Esophagus squamous epithelium (tissue), 5 donors: ENCODE results near the gene SUSD3. TPM values are rescaled to one million over a fixed set of nuclear protein-coding genes. Genes with fewer than 3 reads are reported as not detected.

ENCODE experiments used
- DNase-seq: peaks from one replicate; lab custom pipeline; 2025; lab: John Stamatoyannopoulos, UW
- H3K27ac ChIP-seq, 4 donors: fragments of 200-600 bp; sonication (generic); one replicate each; pipeline ENCODE4 v1.5.1; 2016 to 2019; ENCODE audit warnings: mild to moderate bottlenecking in 1 of 4
- H3K27me3 ChIP-seq, 4 donors: fragments of 200-600 bp; sonication (generic); 1 replicate in 3 of 4; 2 replicates in 1 of 4; pipeline versions ENCODE4 v1.5.1 to v1.6.0; 2017 to 2021; ENCODE audit warnings: antibody characterized with exemption in 1 of 4
- H3K36me3 ChIP-seq, 3 donors: fragments of 200-600 bp; sonication (generic); one replicate each; pipeline ENCODE4 v1.5.1; 2016 to 2019
- H3K4me1 ChIP-seq, 3 donors: fragments of 200-600 bp; sonication (generic); one replicate each; pipeline ENCODE4 v1.5.1; 2017 to 2019
- H3K4me3 ChIP-seq, 4 donors: fragments of 200-600 bp; sonication (generic); 1 replicate in 3 of 4; 2 replicates in 1 of 4; pipeline ENCODE4 v1.5.1; 2016 to 2019; ENCODE audit warnings: mild to moderate bottlenecking in 2 of 4, moderate library complexity in 1 of 4
- H3K9me3 ChIP-seq, 3 donors: fragments of 200-600 bp; sonication (generic); one replicate each; pipeline ENCODE4 v1.5.1; 2016 to 2019
- POLR2A ChIP-seq, 4 donors: fragments of 450-650 bp; IDR thresholded peaks; one replicate each; pipeline ENCODE4 v1.6.1; 2017; ENCODE audit warnings: antibody characterized with exemption in 4 of 4, mild to moderate bottlenecking in 4 of 4, moderate library complexity in 3 of 4
- WGBS, 2 donors: methylation state at CpG; one replicate each; pipeline ENCODE4 v1.1.5; 2018; 5-methylcytosine and 5-hydroxymethylcytosine counted together
- intact Hi-C: fragments of 100-400 bp; cut with DNase I; formaldehyde crosslinking; loops from one replicate; pipeline ENCODE4 v1.15.0; 2022
- total RNA-seq, 4 donors: library from RNA; depleted of rRNA; stranded (reverse); fragments of >200 nt; gene quantifications; one replicate each; pipeline ENCODE4 v1.1.0, GENCODE V29; 2016
- TF ChIP-seq, protein P1 (sequence below), 6 experiments: fragments of 450-650 bp in 4 of 6; fragments of 200-600 bp in 2 of 6; sonication (generic) in 2 of 6; IDR thresholded peaks; one replicate each; pipeline ENCODE4 v1.5.1; 2016 to 2019; ENCODE audit warnings: antibody characterized with exemption in 6 of 6, mild to moderate bottlenecking in 4 of 6, moderate library complexity in 4 of 6
- donor health status: DM: yes; HTN: yes; CAD: no.

Gene SUSD3
- total RNA-seq, 4 donors from 2014 or later = 0.22 to 5.8 (median 2.7) TPM

DNA sequence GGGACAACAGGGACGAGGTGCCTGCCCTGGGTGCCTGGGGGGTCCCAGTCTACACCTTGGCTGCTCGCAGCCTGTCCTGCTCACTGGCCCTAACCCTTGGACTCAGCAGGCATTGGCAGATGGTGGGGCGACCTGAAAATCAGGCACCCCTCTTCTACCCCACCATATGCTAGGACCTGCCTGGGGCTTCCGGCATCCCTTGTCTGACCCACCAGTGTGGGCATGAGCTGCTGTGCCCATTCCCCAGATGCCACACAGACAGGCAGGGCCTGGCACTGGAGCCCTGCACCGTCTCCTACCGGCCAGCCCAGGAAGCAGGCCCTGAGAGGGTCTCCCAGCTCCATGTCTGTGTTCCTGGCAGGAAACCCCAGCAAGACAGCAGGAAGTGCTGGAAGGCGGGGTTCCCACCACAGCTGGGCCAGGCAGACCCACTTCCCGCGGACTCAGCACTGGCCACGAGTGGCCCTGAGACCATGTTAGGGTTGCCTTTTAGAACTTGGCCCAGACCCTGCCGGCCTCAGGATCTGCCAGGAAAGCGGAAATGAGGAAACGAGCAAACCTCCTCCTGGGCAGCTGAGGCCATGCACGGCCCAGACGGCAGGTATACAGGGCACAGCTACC is 72.5 kb downstream of the SUSD3 start:
- H3K27me3 ChIP-seq = no peaks in the 10 kb centered on the region
- intact Hi-C loops = no loop called here
- peaks cover 0 to 4% (median 0%) of the 10 kb centered on the region in 3 donors for H3K36me3 ChIP-seq
- peak overlapping the region; percentile 89 to 97 (median 94) for H3K27ac ChIP-seq
- WGBS, 2 donors = 13% methylated on average over 3 of the region's 15 CpGs; no CpG with 5 or more reads in 1 of the 2 donors
- TF ChIP-seq POLR2A (IDR thresholded peaks at IDR 0.05) = no peak
- TF ChIP-seq, protein P1, sequence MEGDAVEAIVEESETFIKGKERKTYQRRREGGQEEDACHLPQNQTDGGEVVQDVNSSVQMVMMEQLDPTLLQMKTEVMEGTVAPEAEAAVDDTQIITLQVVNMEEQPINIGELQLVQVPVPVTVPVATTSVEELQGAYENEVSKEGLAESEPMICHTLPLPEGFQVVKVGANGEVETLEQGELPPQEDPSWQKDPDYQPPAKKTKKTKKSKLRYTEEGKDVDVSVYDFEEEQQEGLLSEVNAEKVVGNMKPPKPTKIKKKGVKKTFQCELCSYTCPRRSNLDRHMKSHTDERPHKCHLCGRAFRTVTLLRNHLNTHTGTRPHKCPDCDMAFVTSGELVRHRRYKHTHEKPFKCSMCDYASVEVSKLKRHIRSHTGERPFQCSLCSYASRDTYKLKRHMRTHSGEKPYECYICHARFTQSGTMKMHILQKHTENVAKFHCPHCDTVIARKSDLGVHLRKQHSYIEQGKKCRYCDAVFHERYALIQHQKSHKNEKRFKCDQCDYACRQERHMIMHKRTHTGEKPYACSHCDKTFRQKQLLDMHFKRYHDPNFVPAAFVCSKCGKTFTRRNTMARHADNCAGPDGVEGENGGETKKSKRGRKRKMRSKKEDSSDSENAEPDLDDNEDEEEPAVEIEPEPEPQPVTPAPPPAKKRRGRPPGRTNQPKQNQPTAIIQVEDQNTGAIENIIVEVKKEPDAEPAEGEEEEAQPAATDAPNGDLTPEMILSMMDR (IDR thresholded peaks at IDR 0.05) = peak in 1 of 6 experiments; percentile 15
- DNase-seq = no peak
- H3K4me3 ChIP-seq = peak overlapping the region in 1 of 4 donors; percentile 34
- H3K9me3 ChIP-seq = no peaks in the 10 kb centered on the region
- H3K4me1 ChIP-seq = peaks cover 67 to 97% (median 90%) of the 10 kb centered on the region in 3 donors

DNA sequence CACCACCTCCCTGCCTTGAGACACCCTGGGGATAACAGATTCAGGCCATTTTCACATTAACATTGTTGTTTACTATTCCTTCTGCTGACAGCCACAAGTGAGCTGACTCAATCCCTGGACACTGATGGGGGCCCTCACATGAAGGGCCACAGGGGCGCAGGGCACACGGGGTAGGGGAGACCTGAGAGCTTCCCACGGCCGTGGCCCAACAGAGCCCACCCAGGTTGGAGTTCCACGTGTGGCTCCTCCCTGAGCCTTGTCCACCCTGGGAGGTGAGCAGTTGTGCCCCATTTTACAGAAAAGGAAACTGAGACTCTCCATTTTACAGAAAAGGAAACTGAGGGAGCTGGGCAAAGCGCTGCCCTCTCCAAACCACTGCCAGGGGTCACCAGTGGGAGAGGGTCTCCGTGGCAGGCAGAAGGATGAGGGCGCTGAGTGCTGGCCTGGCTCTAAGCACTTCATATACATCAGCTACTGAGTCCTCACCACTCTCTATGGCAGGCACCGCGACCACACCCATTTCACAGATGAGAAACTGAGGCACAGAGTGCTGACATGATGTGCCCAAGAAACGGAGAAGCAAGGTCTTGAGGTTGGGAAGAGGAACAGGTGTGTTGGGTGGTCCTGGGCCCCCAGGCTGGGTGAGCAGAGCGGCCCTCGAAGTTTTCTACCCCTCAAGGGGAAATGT is 73.2 kb downstream of the SUSD3 start:
- Histone ChIP-seq H3K27ac (peak overlapping the region; percentile 89 to 97 (median 94)), H3K36me3 (no peaks in the 10 kb centered on the region), H3K27me3 (no peaks in the 10 kb centered on the region), H3K9me3 (no peaks in the 10 kb centered on the region), H3K4me3 (peak overlapping the region in 3 of 4 donors; percentile 69 to 88 (median 81)), H3K4me1 (peaks cover 62 to 97% (median 90%) of the 10 kb centered on the region in 3 donors)
- no peak for DNase-seq
- TF ChIP-seq, protein P1 (IDR thresholded peaks at IDR 0.05) = no peak
- TF ChIP-seq POLR2A (IDR thresholded peaks at IDR 0.05) = no peak
- intact Hi-C loops = no loop called here
- 67 to 69% methylated on average over 3 to 12 of the region's 13 CpGs for WGBS, 2 donors

DNA sequence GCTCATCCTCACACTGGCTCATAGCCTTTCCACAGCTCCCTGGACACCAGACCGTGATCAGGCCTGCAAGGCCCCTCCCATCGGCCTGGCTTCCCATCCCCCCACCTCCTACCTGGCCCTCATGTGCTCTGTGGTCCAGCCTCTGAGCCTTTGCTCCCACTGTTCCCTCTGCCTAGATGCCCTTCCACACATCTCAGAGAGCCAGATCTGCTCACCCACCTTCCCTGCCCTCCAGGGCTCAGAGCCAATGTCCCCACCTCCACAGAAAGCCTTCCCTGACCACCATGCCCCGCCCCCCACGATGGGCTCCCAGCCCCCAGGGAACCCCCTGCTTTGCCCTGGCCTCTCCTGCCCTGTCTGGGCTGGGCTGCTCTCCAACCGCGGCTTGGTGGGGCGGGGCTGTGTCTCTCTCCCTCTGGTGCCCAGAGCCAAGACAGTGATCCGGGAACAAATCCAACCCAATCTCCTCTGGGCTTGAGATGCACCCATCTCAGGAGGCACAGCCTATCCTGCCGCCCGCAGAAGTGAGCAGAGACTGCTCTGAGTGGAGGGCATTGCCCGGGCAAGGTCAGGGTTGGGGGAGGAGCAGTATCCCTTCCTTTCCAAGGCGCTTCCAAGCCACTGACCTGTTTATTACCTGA is 73.9 kb downstream of the SUSD3 start:
- H3K9me3 ChIP-seq = no peaks in the 10 kb centered on the region
- no peak for TF ChIP-seq POLR2A (IDR thresholded peaks at IDR 0.05)
- TF ChIP-seq, protein P1 (IDR thresholded peaks at IDR 0.05) = no peak
- no peak for DNase-seq
- H3K36me3 ChIP-seq = no peaks in the 10 kb centered on the region
- 11% methylated on average over 3 of the region's 12 CpGs; no CpG with 5 or more reads in 1 of the 2 donors for WGBS, 2 donors
- H3K27me3 ChIP-seq = no peaks in the 10 kb centered on the region
- H3K4me3 ChIP-seq = peak overlapping the region; percentile 69 to 88 (median 80)
- peaks cover 63 to 97% (median 88%) of the 10 kb centered on the region in 3 donors for H3K4me1 ChIP-seq
- H3K27ac ChIP-seq = peak overlapping the region; percentile 89 to 97 (median 94)
- intact Hi-C loops = no loop called here

DNA sequence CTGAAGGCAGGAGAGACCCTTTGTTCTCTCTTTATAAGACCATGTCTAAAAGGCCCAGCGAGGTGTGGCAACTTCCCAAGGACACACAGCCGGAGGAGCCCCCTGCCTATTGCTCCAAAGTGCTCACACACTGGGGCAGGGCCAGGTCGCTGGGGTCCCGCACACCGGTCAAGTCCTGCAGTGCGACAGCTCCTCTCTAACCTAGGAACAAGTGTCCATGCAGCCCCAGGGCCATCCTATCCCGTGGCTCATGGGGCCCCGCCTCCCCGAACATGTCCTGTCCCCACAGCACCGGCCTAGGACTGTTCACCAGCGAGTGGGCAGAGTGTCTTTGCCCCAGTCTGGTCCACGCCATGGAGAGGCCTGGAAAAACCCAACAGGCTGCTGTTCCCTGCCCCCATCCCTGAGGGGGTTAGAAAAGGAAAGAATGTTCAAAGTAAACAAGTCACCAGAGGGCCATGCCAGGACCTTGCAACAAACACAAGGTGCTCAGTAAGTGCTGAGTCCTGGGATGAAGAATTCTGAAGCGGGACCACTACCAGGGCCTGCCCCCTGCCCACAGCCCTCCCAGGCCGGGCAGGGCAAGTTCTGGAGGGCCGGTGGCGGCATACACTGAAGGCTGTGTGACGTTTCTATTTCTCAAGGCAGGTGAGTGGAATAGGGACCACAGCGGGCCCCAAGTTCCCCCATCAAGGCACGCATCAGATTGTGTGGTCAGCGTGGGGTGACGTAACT is 74.6 kb downstream of the SUSD3 start:
- Histone ChIP-seq H3K36me3 (no peaks in the 10 kb centered on the region), H3K27me3 (no peaks in the 10 kb centered on the region), H3K4me3 (peak overlapping the region; percentile 69 to 88 (median 80)), H3K9me3 (no peaks in the 10 kb centered on the region), H3K27ac (peak overlapping the region; percentile 89 to 97 (median 94)), H3K4me1 (peaks cover 57 to 96% (median 80%) of the 10 kb centered on the region in 3 donors)
- DNase-seq = no peak
- TF ChIP-seq, protein P1 (IDR thresholded peaks at IDR 0.05) = no peak
- 0 to 18% methylated on average over 5 to 11 of the region's 21 CpGs for WGBS, 2 donors
- intact Hi-C loops = no loop called here
